Measurements from ENCODE around the gene MYOM1.

MYOM1 gene

DNA sequence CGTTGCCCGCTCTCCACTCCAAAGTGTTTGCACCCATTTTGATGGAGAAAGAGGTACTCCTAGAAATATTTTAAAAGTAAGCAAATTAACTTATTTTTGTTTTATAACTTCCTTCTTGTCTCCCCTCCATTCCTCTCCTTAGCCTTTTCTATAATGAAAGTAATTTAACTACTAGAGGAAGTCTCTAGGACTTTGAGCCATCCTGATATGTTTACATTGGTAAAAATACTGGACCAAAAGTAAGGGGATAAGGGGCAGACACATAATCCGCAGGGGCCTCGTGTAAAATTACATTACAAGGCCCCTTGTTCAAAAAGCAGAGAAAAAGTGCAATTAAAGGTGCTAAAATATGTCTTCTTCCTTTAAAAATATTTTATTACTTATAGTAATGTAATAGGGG, 55.4 kb downstream of the MYOM1 start:
- TF ChIP-seq, protein P1, sequence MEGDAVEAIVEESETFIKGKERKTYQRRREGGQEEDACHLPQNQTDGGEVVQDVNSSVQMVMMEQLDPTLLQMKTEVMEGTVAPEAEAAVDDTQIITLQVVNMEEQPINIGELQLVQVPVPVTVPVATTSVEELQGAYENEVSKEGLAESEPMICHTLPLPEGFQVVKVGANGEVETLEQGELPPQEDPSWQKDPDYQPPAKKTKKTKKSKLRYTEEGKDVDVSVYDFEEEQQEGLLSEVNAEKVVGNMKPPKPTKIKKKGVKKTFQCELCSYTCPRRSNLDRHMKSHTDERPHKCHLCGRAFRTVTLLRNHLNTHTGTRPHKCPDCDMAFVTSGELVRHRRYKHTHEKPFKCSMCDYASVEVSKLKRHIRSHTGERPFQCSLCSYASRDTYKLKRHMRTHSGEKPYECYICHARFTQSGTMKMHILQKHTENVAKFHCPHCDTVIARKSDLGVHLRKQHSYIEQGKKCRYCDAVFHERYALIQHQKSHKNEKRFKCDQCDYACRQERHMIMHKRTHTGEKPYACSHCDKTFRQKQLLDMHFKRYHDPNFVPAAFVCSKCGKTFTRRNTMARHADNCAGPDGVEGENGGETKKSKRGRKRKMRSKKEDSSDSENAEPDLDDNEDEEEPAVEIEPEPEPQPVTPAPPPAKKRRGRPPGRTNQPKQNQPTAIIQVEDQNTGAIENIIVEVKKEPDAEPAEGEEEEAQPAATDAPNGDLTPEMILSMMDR (IDR thresholded peaks at IDR 0.05; ENCODE audit: extremely low read depth, missing control alignments): no peak
- no peak for DNase-seq (ENCODE audit: low spot score)

DNA sequence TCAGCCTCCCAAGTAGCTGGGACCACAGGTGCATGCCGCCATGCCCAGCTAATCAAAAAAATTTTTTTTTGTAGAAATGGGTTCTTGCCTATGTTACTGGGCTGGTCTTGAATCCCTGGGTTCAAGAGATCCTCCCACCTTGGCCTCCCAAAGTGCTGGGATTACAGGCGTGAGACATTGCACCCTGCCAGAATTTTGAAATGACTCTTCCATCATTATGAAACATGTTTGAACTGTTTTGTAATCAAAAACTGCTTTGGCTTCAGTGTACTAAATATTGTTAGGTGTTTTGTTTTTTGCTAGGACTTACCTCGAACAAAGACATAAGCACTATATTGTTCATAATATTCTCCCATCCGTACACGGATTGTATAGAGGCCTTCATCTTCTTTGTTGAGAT, 55.8 kb downstream of the MYOM1 start:
- DNase-seq (ENCODE audit: low spot score): no peak
- TF ChIP-seq, protein P1 (IDR thresholded peaks at IDR 0.05; ENCODE audit: extremely low read depth, missing control alignments): no peak

DNA sequence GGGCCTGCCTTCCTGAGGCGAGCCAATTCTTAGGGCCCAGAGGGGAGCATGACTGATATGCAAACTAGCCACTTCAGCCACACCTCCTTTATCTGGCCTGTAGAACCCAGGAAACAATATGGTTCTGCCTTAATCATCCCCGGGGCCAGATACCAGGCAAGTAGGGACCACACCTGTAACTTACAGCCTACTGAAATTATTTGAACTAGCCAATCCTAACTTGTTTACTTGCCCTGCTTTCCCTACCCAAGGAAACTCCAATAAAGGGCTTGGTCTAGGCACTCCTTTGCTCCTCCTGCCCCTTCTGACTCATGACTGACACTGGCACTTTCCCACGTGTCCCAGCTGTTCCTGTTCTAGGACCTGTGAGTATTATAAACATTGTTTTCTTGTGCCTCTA, 57.6 kb downstream of the MYOM1 start:
- DNase-seq (ENCODE audit: low spot score): no peak
- TF ChIP-seq, protein P1 (IDR thresholded peaks at IDR 0.05; ENCODE audit: extremely low read depth, missing control alignments): no peak

DNA sequence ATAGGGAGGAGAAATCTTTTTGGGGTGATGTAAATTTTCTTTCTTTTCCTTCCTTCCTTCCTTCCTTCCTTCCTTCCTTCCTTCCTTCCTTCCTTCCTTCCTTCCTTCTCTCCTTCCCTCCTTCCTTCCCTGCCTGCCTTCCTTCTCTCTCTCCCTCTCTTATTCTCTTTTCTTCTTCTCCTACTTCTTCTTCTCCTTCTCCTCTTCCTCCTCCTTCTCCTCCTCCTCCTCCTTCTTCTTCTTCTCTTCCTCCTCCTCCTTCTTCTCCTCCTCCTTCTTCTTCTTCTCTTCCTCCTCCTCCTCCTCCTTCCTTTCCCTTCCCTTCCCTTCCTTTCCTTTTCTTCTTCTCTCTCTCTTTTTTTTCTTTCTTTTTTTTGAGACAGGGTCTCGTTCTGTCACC, 59.9 kb downstream of the MYOM1 start:
- TF ChIP-seq, protein P1 (IDR thresholded peaks at IDR 0.05; ENCODE audit: extremely low read depth, missing control alignments): no peak
- DNase-seq (ENCODE audit: low spot score): no peak

DNA sequence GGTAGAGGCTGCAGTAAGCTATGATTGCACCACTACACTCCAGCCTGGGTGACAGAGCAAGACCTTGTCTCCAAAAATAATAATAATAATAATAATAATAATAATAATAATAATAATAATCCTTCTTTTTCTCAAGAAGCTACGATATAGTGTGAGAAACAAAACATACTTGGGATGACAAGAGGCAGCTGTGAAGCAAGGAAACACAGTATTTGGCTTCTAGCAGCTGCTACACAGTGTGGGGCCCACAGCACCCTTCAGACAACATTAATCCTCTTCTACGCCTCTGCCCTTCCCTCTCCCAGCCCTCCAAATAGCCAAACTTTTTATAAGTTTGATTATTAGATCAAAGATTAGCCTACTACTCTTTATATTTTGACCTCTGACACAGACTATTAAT, 62.2 kb downstream of the MYOM1 start:
- TF ChIP-seq, protein P1 (IDR thresholded peaks at IDR 0.05; ENCODE audit: extremely low read depth, missing control alignments): no peak
- no peak for DNase-seq (ENCODE audit: low spot score)

DNA sequence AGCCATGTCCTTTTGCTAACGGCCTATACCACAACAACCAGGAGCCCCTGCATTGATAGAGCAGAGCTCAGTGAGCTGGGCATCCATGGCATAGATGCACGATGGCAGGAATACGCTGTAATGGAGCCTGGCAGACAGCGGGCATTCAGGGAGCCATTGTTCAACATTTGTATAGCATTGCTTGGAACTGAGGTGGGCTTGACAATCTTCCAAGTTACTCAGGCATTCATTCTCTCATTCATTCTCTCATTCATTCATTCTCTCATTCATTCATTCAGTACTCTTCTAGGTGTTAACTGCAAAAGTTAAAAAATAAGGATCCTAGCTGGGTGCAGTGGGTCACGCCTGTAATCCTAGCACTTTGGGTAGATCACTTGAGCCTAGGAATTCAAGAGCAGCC, 62.7 kb downstream of the MYOM1 start:
- no peak for DNase-seq (ENCODE audit: low spot score)
- TF ChIP-seq, protein P1 (IDR thresholded peaks at IDR 0.05; ENCODE audit: extremely low read depth, missing control alignments): no peak

DNA sequence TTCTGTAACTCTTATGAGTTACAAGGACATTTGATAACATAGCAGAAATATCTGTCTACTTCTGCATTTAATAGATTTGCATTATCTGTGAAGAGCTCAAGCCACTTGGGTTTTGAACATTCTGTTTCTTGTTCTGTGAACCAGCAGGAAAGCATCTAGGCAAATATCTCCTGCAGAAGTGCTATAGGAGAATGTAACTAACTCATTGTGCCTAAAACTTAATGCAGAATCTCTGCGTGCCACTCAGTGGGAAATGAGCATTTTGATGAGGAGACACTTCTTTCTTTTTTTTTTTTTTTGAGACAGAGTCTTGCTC, 63.5 kb downstream of the MYOM1 start:
- TF ChIP-seq, protein P1 (IDR thresholded peaks at IDR 0.05; ENCODE audit: extremely low read depth, missing control alignments): no peak
- no peak for DNase-seq (ENCODE audit: low spot score)
